NCI-H2029 treated with DMSO at 0.1 percent for 48 hours (cell line): Measurements from ENCODE around the gene PTPN23.

Experiments used
- DNase-seq: peaks from one replicate; lab custom pipeline; 2025; lab: John Stamatoyannopoulos, UW

Gene PTPN23

DNA sequence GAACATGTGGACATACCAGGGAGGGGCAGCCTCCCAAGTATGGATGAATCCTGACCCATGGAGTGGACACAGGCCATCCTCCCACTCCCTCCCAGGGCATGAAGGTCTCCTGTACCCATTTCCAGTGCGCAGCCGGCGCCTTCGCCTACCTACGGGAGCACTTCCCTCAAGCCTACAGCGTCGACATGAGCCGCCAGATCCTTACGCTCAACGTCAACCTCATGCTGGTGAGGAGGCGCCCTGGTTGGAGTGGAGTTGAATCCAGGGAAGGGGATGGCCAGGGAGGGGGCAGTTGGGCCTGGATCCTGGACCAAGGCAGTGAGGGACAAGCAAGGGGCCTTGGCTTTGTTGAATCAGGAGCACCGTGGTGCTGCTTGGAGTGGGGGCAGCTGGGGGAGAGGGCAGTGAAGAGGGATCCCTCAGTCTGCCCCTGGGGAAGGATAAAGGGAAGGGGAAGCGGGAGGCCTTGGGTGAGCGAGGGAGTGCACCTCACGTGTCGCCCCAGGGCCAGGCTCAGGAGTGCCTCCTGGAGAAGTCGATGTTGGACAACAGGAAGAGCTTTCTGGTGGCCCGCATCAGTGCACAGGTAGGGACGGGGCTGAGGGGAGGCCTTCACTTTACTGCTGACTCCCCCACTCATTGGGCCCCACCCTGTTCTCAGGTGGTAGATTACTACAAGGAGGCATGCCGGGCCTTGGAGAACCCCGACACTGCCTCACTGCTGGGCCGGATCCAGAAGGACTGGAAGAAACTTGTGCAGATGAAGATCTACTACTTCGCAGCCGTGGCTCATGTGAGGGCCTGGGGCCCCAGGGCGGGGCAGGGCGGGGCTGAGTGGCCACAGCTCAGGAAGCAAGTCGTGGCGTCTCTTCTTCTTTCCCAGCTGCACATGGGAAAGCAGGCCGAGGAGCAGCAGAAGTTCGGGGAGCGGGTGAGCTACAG lies 25.3 kb downstream of the PTPN23 start:
- DNase-seq = no peak

DNA sequence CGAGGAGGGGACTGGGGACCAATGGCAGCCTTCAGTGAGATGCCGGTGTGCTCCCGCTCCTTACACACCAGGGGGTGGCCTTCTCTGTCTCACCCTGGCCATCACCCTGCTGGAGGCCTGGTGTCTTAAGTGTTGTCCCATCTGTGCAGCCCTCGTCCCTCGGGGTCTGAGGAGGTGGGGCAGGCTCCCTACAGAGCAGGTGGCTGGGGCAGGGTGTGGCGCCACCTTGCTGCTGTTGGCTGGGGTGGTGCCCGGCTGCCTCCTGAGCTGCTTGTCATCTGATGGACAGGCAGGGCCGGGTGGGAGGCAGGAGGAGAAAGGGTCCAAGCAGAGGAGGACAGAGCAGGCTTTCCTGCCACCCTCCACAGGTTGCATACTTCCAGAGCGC lies 25.9 kb downstream of the PTPN23 start:
- DNase-seq = no peak

DNA sequence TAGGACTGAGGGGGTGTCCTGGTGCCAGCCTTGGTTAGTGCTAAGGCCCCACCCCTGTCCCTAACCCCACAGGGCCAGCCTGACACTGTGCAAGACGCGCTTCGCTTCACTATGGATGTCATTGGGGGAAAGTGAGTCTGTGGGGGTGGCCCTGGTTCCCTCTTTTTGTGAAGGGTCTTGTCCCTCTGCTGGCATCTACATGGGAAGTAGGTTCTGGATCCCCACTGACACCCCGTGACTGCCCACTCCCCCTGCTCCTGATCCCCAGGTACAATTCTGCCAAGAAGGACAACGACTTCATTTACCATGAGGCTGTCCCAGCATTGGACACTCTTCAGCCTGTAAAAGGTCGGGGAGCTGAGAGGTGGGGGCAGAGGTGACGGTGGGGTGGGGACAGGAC lies 26.4 kb downstream of the PTPN23 start:
- DNase-seq = no peak

DNA sequence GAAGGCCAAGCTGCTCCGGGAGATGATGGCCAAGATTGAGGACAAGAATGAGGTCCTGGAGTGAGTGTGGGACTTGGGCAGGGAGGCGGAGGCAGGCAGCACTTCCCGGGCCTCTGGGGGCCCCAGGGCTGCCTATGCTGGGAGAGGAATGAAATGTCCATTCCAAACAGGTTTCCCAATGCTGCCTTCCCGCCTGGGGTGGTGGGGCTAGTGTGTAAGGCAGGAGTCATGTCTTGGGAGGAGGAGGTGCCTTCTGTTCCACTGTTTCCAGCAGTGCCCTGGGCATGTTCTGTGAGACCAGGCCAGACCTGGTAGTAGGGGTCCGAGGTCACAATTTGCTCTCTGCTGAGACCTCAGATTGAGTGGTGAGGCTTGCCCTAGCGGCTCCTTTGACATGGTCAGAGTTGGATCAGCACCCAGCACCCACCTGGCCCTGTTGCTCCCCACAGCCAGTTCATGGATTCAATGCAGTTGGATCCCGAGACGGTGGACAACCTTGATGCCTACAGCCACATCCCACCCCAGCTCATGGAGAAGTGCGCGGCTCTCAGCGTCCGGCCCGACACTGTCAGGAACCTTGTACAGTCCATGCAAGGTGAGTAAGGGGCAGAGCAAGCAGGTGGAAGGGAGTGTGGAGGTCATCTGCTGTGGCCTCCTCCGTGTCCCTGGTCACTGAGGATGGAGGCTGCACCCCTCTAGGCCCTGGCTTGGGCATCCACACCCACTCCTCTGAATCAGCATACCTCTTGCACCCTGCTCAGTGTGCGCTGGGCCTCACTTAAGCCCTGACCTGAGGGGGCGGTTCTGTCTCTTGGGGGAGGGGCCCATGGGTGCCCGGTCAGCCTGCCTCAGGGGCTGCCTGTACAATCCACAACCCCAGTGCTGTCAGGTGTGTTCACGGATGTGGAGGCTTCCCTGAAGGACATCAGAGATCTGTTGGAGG lies 27.3 kb downstream of the PTPN23 start:
- DNase-seq = no peak

DNA sequence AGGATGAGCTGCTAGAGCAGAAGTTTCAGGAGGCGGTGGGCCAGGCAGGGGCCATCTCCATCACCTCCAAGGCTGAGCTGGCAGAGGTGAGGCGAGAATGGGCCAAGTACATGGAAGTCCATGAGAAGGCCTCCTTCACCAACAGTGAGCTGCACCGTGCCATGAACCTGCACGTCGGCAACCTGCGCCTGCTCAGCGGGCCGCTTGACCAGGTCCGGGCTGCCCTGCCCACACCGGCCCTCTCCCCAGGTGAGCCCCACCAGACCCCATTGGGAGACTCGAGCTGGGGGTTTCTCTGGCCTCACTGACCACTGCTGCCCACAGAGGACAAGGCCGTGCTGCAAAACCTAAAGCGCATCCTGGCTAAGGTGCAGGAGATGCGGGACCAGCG lies 28.0 kb downstream of the PTPN23 start:
- DNase-seq = no peak

DNA sequence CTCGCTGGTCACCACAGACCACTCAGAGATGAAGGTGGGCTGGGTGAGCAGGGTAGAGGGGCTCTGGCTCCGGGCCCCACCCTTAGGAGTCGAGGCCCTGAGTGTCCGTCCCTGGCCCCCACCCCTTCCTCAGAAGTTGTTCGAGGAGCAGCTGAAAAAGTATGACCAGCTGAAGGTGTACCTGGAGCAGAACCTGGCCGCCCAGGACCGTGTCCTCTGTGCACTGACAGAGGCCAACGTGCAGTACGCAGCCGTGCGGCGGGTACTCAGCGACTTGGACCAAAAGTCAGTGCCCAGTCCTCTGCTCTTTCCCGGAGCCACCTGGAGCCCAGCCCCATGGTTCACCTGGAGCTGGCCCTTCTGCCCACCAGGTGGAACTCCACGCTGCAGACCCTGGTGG lies 28.5 kb downstream of the PTPN23 start:
- no peak for DNase-seq

DNA sequence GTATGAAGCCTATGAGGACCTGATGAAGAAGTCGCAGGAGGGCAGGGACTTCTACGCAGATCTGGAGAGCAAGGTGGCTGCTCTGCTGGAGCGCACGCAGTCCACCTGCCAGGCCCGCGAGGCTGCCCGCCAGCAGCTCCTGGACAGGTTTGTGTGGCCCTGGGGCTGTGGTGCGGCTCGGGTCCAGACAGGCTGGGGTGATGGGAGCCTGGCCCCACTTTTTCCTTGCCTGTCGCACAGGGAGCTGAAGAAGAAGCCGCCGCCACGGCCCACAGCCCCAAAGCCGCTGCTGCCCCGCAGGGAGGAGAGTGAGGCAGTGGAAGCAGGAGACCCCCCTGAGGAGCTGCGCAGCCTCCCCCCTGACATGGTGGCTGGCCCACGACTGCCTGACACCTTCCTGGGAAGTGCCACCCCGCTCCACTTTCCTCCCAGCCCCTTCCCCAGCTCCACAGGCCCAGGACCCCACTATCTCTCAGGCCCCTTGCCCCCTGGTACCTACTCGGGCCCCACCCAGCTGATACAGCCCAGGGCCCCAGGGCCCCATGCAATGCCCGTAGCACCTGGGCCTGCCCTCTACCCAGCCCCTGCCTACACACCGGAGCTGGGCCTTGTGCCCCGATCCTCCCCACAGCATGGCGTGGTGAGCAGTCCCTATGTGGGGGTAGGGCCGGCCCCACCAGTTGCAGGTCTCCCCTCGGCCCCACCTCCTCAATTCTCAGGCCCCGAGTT lies 29.0 kb downstream of the PTPN23 start:
- DNase-seq = no peak

DNA sequence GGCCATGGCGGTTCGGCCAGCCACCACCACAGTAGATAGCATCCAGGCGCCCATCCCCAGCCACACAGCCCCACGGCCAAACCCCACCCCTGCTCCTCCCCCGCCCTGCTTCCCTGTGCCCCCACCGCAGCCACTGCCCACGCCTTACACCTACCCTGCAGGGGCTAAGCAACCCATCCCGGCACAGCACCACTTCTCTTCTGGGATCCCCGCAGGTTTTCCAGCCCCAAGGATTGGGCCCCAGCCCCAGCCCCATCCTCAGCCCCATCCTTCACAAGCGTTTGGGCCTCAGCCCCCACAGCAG lies 29.5 kb downstream of the PTPN23 start:
- no peak for DNase-seq

DNA sequence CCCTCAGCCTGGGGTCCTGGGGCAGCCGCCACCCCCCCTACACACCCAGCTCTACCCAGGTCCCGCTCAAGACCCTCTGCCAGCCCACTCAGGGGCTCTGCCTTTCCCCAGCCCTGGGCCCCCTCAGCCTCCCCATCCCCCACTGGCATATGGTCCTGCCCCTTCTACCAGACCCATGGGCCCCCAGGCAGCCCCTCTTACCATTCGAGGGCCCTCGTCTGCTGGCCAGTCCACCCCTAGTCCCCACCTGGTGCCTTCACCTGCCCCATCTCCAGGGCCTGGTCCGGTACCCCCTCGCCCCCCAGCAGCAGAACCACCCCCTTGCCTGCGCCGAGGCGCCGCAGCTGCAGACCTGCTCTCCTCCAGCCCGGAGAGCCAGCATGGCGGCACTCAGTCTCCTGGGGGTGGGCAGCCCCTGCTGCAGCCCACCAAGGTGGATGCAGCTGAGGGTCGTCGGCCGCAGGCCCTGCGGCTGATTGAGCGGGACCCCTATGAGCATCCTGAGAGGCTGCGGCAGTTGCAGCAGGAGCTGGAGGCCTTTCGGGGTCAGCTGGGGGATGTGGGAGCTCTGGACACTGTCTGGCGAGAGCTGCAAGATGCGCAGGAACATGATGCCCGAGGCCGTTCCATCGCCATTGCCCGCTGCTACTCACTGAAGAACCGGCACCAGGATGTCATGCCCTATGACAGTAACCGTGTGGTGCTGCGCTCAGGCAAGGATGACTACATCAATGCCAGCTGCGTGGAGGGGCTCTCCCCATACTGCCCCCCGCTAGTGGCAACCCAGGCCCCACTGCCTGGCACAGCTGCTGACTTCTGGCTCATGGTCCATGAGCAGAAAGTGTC lies 30.2 kb downstream of the PTPN23 start:
- no peak for DNase-seq

DNA sequence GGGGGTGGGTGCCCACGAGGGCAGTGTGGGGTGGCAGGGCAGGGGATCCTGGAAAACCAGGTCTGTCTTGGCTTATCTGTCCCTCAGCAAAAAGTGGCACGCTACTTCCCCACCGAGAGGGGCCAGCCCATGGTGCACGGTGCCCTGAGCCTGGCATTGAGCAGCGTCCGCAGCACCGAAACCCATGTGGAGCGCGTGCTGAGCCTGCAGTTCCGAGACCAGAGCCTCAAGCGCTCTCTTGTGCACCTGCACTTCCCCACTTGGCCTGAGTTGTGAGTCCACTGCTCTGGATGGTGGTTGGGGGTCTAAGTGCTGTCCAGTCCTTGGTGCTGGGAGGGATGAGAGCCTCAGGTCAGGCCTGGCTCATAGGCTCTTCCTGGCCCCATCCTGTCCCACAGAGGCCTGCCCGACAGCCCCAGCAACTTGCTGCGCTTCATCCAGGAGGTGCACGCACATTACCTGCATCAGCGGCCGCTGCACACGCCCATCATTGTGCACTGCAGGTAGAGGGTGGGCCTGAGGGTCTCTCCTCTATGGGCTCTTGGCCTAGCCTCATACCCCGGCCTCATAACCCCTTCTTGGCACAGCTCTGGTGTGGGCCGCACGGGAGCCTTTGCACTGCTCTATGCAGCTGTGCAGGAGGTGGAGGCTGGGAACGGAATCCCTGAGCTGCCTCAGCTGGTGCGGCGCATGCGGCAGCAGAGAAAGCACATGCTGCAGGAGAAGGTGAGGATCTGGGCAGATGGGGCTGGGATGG lies 31.1 kb downstream of the PTPN23 start:
- no peak for DNase-seq

DNA sequence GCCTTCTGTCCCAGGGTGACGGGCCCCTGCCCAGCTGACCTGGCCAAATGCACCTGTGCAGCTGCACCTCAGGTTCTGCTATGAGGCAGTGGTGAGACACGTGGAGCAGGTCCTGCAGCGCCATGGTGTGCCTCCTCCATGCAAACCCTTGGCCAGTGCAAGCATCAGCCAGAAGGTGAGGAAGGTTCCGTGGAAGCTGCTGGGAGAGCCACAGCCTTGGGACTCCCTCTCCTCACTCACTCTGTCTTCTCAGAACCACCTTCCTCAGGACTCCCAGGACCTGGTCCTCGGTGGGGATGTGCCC lies 31.6 kb downstream of the PTPN23 start:
- DNase-seq = no peak

DNA sequence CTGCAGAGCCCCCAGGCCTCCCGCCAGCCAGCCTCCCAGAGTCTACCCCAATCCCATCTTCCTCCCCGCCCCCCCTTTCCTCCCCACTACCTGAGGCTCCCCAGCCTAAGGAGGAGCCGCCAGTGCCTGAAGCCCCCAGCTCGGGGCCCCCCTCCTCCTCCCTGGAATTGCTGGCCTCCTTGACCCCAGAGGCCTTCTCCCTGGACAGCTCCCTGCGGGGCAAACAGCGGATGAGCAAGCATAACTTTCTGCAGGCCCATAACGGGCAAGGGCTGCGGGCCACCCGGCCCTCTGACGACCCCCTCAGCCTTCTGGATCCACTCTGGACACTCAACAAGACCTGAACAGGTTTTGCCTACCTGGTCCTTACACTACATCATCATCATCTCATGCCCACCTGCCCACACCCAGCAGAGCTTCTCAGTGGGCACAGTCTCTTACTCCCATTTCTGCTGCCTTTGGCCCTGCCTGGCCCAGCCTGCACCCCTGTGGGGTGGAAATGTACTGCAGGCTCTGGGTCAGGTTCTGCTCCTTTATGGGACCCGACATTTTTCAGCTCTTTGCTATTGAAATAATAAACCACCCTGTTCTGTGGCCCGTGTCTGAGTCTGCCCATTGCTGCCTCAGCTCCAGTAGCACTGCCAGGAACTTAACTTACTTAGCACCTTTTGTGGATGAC lies 32.2 kb downstream of the PTPN23 start:
- DNase-seq = no peak

DNA sequence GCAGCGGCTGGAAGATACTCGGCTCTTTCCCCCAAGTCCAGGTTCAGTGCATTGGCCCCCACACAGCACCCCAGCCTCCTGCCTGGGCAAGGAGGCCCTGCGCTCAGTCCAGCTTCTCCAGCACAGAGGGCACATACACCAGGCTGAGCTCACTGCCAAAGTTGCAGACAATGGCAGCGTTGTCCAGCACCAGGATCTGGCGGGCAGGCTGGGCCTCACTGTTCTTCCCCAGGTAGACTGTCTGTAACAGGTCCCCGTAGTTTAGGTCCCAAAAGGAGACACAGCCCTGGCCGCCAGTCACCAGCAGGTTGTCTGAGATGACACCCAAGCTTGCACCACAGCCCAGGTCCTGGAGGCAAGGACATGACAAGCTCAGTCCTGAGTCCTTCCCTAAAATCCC lies 32.9 kb downstream of the PTPN23 start:
- DNase-seq = no peak

DNA sequence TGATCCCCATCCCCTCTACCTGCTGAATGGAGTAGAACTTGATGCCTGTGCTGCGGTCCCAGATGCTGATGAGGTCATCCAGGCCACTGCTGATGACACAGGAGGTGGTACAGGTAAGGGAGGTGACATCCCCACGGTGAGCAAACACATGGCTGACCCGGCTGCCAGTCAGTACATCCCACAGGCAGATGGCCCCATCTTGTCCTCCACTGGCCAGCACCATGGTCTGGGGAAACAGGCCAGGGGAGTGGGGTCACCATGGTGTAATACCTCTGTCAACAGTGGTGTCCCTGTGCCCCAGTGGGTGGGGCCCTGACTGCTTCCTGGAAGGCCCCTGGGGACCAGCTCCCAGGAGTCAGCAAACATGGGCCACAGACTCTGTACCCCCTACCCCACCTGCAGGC lies 33.3 kb downstream of the PTPN23 start:
- DNase-seq = no peak

DNA sequence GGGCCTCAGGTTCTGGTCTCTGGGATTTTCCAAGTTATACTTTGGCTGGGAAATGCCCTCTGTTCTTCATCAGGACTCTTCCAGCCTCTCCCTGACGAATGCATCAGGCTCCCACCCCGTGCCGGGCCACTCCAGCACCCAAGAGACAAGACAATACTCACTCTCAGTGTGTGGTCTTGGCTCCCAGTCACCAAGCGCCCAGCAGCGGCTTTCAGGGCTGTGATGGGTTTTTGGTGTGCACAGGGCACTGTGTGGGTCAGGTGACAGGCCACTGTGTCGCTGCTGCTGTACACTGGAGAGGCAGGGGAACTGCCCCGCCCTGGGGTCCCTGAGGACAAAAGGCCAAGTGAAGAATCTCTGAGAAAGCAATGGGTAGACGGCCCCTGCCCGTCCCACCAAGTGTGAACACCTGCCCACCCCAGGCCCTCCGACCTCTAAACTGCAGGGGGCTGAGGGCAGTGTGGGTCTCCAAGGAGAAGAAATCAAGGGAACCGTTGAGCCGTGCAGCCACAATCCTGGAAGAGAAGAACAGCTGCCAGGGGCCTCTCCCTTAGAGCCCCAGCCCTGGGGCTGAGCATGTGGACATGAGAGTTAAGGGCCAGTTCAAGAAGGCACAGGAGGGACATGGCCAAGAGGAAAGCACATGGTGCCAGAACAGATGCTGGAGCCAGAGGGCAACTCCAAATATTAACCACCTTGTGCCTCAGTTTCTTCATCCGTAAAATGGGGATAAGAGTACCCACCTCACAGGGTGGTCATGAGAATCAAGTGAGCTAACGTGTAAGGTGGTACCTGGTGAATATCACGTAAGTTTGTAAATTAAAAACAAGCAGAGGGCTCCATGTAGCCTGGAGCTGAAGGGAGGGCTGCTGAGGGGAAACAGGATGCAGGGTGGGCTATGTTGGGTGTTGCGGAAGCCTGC lies 34.1 kb downstream of the PTPN23 start:
- no peak for DNase-seq

DNA sequence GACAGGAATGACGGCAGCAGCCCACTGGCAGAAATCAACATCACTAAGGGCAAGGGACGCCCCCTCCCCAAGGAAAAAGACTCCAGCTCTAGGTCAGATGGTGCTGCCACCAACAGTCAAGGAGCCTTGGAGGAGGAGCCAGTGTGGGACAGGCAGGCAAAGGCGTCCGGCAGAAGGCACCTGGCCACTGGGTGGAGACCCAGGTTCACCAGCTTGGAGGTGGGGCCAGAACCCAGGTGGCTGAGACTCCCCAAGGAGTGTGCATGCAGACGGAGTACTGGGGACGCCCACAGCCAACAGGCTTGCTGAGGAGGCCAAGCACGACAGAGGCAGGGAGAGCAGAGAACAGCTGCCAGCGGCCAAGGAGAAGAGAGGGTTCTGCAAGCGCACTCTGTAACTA lies 35.2 kb downstream of the PTPN23 start:
- no peak for DNase-seq

DNA sequence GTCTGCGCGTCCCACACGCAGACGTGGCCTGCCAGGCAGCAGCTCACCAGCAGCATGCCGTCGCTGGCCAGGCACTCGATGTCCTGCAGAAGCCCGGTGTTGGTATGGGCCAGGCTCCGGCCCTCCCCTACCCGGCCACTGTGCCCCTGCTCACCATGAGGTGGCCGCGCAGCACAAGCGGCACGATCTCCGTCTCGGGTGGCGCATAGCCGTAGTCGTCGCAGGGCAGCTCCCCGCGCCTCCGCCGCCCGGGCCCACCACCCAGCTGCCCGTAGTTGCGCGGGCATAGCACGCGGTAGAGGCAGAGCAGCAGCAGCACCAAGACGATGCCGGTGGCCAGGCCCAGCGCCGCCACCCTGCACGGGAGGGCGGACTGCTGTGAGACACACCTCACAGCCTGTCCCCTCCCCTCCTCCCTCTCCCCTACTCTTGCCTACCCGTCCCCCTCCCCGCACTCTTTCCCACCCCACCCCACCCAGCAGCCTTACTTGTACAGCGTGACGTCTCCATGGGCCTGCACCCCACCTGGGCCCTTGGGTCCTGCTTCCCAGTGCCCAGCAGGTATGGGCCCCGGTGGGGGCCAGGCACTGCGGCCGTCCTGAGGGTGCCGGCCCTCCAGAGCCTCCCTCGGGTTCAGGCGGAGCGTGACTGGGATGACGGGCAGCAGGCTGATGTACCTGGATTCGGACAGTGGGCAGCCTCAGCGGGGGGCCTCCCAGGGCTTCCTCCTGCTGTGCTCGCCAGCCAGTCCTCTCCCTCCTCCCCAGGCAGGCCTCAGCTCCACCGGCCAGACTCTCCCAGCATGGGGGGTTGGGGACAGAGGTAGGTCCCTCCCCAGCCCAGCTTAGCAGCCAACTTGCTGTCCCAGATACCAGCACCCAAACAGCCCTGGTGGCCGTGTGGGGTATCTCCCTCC lies 37.6 kb downstream of the PTPN23 start:
- no peak for DNase-seq
